Fibroblast of lung (primary cell): Measurements from ENCODE around the gene TDRD9.
A peak's percentile ranks its signal among the peaks of the same experiment; 100 is the strongest.

Experiments used
- CTCF ChIP-seq, 2 donors: IDR thresholded peaks in 1 of 2; conservative IDR thresholded peaks in 1 of 2; 1 replicate in 1 of 2; 2 replicates in 1 of 2; pipeline ENCODE4 v1.5.1; 2011 to 2012; ENCODE audit warnings: low read length in 2 of 2, control low read depth in 1 of 2, inconsistent platforms in 1 of 2, low read depth in 1 of 2, mild to moderate bottlenecking in 1 of 2
- EZH2 ChIP-seq: IDR thresholded peaks from 2 replicates; pipeline ENCODE4 v1.5.1; 2012; ENCODE audit warnings: low read length, control low read depth, mild to moderate bottlenecking; ENCODE audit errors: missing control alignments

DNA sequence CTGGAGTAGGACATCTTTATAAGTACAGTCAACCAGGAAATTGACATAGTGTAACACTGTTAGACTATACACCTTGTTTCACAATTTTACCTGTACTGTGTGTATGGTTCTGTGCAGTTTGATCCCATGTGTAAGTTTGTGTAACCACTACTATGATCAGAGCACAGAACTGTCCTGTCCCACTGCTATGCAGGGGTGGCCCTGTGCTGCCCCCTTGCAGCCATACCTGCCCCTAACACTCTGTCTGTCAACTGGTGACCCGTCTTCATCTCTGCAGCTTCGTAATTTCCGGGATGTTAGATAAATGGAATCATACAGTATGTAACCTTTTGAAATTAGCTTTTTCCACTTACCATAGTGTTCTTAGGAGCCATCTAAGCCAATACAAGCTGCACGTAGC is 72.7 kb downstream of the TDRD9 start:
- peak in 1 of 2 donors; percentile 15 for TF ChIP-seq CTCF (conservative IDR thresholded peaks at IDR 0.05 in 1 of 2, IDR thresholded peaks at IDR 0.05 in 1 of 2; ENCODE audit: low read depth in 1 of 2, low read length in 2 of 2)
- no peak for TF ChIP-seq EZH2
